T-helper 1 cell treated with Interleukin-12 subunit alpha and Interleukin-12 subunit beta and Interleukin-4 antibody, amounts not matched to agents 30 ng/mL and 1 ng/mL, for 36 hours (primary cell): ENCODE results near the gene GPR161. TPM values are rescaled to one million over a fixed set of nuclear protein-coding genes. Genes with fewer than 3 reads are reported as not detected.

ENCODE experiments used
- intact Hi-C: fragments of 100-400 bp; cut with micrococcal nuclease; formaldehyde crosslinking; loops from one replicate; pipeline ENCODE4 v1.15.1; 2024
- total RNA-seq: library from RNA; stranded (reverse); gene quantifications from 2 replicates; pipeline ENCODE4 v1.2.3, GENCODE V29; 2022

GPR161 gene
- total RNA-seq, 1 donor from 2014 or later = 0.56 TPM

DNA sequence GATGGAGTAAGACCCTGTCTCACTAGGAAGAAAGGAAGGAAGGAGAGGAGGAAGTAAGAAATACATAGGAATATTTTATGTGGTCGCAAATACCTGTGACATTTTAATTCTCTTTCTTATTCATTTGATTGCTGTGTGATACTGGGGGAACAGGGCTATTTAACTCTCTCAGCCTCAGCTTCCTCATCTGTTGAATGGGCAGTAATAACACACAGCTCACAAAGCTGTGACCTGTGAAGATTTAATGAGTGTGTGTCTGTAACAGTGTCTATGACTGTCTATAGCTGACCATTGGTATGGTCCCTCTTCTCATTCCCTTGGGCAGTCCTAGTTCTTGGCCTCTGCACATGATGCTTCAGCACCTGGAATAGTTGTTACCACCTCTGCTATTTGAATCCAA lies 13.6 kb upstream of the GPR161 start:
- intact Hi-C loops = no loop called here

GRCh38 chr1:168148916-168149315 lies 12.2 kb upstream of the GPR161 start:
- intact Hi-C loops = no loop called here

GRCh38 chr1:168146626-168147025 lies 9.9 kb upstream of the GPR161 start:
- intact Hi-C loops = no loop called here

DNA sequence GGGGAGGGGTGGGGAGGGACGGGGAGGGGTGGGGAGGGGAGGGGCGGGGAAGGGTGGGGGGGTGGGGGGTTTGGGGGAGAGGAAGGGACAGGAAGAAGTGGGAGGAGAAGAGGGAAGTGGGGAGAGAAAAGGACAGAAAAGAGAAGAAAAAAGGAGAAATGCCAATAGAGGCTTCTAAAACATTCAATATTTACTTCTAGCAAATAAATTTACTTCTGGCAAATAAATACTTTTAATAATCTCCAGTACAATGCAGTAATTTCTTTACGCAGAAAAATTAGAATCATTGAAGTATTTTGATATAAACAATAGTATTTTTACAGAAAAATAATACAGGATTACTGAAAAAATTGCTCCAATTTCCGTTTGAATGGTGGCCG lies 9.4 kb upstream of the GPR161 start:
- intact Hi-C loops = no loop called here

- intact Hi-C loops = loop anchor here (1.0 to 2.0 kb wide), 2 partner anchors 33 to 63 kb away; partner anchors contain the start of gene TIPRL
These were observed 8.7 kb upstream of the GPR161 start for GRCh38 chr1:168145184-168146159.

DNA sequence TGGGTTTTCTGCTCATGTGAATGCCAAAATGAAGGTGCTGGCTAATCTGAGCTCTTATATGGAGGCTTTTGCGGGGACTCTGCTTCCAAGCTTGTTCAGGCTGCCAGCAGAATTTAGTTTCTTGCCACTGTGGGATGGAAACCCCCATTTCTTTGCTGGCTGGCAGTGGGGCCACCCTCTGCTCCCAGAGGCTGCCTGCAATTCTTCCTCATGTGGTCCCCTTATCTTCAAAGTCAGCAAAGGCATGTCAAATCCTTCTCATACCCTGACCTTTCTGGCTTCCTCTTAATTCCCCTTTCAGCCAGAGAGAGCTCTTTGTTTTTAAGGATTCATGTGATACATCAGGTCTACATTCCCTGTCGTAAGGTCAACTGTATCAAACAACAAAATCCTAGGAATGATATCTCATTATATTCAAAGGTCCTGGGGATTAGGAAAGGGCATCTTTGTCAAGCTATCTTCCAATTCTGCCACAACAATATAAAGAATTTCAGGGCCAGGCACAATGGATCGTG lies 5.2 kb upstream of the GPR161 start:
- intact Hi-C loops = no loop called here

- intact Hi-C loops = no loop called here
These were observed 2.3 kb upstream of the GPR161 start for GRCh38 chr1:168139070-168139469.

DNA sequence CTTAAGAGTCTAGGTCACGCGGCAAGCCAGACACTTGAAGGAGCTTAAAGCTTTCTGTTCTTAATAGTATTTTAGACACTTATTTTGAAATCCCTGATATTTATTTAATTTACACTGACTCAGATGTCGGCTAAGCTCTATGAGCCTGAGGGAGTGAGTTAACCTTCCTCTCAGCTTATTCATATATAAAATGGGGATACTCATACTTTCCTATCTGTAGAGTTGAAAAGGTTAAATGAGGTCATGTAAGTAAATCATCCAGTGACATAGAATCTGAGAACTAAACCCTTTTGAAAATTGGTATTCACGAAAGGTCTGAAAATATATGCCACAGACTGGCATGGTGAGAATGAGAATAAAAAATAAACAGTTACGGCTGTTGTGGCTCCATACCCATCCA lies 1.4 kb upstream of the GPR161 start:
- intact Hi-C loops = no loop called here

- intact Hi-C loops = loop anchor here (2.0 kb wide), 1 partner anchor 53 kb away; no protein-coding TSS in a partner anchor
These were observed 738 bp upstream of the GPR161 start for GRCh38 chr1:168137515-168137821.

- intact Hi-C loops = loop anchor here (2.0 kb wide), 1 partner anchor 51 kb away; no protein-coding TSS in a partner anchor
These were observed 615 bp downstream of the GPR161 start for GRCh38 chr1:168135921-168136708.

DNA sequence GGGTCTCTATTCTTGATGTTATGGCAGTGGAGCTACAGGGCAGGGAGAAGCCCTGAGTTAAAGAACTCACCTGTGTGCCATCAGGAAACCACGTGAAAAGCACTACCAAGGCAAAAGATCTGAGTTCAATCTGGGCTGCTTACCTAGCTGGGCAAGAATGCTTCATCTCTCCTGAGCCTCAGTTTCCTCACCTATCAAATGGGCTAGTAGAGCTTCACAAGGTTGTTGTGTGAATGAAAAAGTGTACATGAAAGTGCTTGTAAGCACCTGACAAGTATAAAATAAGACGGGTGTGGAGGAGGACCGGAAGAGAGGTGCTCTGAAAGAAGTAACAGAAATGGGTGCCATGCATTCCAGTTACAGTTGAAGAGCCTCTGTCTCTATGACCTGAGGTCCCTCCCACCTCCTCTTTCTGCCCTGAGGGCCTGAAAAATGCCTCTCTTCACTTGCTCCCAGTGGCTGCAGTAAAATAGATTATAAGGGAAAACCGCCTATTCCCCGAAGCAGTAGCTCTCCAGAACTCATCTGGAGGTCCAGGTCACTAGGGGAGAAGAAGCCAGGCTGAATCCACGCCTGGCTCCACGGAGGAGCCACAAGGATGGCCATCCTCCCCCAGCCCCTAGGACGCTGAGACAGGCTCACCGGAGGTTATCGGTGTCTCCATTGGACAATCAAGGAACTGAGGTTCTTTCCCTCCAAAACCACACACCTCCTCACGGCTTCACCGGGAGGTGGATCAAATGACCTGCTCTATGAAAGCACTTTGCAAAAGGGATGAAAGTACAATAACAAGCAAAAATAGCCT lies 1.4 kb downstream of the GPR161 start:
- intact Hi-C loops = no loop called here

GRCh38 chr1:168134642-168135041 lies 2.1 kb downstream of the GPR161 start:
- intact Hi-C loops = no loop called here

- intact Hi-C loops = no loop called here
These were observed 2.6 kb downstream of the GPR161 start for GRCh38 chr1:168134132-168134531.

- intact Hi-C loops = no loop called here
These were observed 6.8 kb downstream of the GPR161 start for GRCh38 chr1:168129933-168130332.

- intact Hi-C loops = no loop called here
These were observed 9.2 kb downstream of the GPR161 start for GRCh38 chr1:168127503-168127902.

GRCh38 chr1:168125051-168125450 lies 11.7 kb downstream of the GPR161 start:
- intact Hi-C loops = no loop called here

GRCh38 chr1:168121401-168122011 lies 15.2 kb downstream of the GPR161 start:
- intact Hi-C loops = no loop called here

GRCh38 chr1:168119750-168120149 lies 17.0 kb downstream of the GPR161 start:
- intact Hi-C loops = no loop called here

DNA sequence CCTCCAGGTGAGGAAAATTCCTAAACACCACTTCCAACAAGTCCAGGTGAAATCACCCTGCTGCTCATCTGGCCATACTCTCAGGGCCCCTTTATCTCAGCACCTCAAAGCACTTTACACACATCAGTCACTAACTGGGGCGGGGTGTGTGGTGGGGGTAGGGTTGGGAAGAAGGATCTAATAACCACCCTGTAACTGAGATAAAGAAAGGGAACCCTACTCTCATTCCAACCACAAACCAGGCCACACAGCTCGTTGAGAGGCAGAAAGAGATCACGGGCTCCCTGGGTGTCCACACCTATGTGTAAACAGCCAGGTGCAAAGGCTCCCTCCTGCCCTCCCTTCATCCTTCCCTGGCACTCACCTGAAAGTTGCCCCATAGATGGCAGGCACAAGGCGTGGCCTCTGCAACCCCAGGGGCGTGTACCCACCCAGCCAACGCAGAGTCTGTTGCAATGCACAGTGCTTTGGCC lies 20.4 kb downstream of the GPR161 start:
- intact Hi-C loops = no loop called here

GRCh38 chr1:168114845-168115244 lies 21.9 kb downstream of the GPR161 start:
- intact Hi-C loops = no loop called here
